ENCODE results near the gene COL24A1. TPM values are rescaled to one million over a fixed set of nuclear protein-coding genes. Genes with fewer than 3 reads are reported as not detected.
"Not testable (repeated sequence)": the region's sequence is repeated elsewhere in the genome, so short reads cannot be mapped to it uniquely, and the experiment has no call there.

The COL24A1 gene
- total and polyA plus RNA-seq, 7 donors, result under 0.01 to 8.6 (median 6.7) TPM; not detected in 1

- H3K27ac ChIP-seq, result no peak overlapping the region
- H3K27me3 ChIP-seq, result no peaks in the 10 kb centered on the region
- intact Hi-C loops (cut with DNase I), result no loop called here
These were observed 37.3 kb downstream of the COL24A1 start for GRCh38 chr1:86119214-86119764.

GRCh38 chr1:86114816-86115400, 41.7 kb downstream of the COL24A1 start:
- intact Hi-C loops (cut with DNase I), result no loop called here
- Histone ChIP-seq H3K36me3 (no peaks in the 10 kb centered on the region), H3K4me1 (peaks cover 0 to 8% (median 0%) of the 10 kb centered on the region in 4 donors), H3K27ac (no peak overlapping the region), H3K4me3 (no peak overlapping the region), H3K9me3 (peaks cover 0 to 3% (median 0%) of the 10 kb centered on the region in 4 donors), H3K27me3 (no peaks in the 10 kb centered on the region)
- WGBS, 2 donors, result 73 to 75% methylated on average over 4 of the region's 4 CpGs
- TF ChIP-seq POLR2A (IDR thresholded peaks at IDR 0.05) (no peak), CTCF (IDR thresholded peaks at IDR 0.05) (no peak), POLR2AphosphoS5 (IDR thresholded peaks at IDR 0.05) (no peak), EP300 (IDR thresholded peaks at IDR 0.05) (no peak)
- no peak for DNase-seq

More at GRCh38 chr1:86119214-86119764, 37.3 kb downstream of the COL24A1 start:
- Histone ChIP-seq H3K4me1 (peaks cover 0 to 8% (median 0%) of the 10 kb centered on the region in 4 donors), H3K36me3 (no peaks in the 10 kb centered on the region), H3K9me3 (peaks cover 0 to 3% (median 0%) of the 10 kb centered on the region in 4 donors), H3K4me3 (no peak overlapping the region)
- WGBS, 2 donors, result 87 to 89% methylated on average over 3 of the region's 3 CpGs
- TF ChIP-seq CTCF (IDR thresholded peaks at IDR 0.05) (no peak), POLR2A (IDR thresholded peaks at IDR 0.05) (no peak), POLR2AphosphoS5 (IDR thresholded peaks at IDR 0.05) (no peak), EP300 (IDR thresholded peaks at IDR 0.05) (no peak)
- DNase-seq, result no peak

DNA sequence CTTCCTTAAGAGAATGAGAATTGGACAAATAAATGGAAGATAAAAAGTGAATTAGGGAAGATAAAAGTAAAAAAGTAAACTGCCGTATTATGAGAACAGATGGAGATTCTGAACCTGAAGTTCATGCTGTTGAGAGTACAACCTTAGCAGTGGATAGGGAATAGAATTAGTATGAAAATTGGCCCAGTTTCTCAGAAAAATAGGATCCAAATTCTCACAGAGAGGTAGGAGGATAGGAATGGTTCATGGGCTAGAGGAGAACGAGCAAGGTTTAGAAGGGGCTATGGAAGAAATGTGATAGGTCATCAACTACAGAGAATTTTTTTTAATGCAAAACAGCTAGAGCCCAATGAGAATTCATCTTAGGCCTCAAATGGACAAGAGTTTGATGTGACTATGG, 42.3 kb downstream of the COL24A1 start:
- intact Hi-C loops (cut with DNase I), result no loop called here

DNA sequence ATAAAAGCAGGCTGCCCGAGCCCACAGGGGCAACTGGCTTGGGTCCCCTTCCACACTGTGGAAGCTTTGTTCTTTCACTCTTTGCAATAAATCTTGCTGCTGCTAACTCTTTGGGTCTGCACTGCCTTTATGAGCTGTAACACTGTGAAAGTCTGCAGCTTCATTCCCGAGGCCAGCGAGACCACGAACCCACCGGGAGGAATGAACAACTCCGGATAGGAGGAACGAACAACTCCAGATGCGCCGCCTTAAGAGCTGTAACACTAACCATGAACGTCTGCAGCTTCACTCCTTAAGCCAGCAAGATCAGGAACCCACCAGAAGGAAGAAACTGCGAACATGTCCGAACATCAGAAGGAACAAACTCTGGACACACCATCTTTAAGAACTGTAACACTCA, 45.0 kb downstream of the COL24A1 start:
- H3K27ac ChIP-seq; H3K36me3 ChIP-seq; H3K9me3 ChIP-seq; H3K4me3 ChIP-seq; H3K27me3 ChIP-seq; DNase-seq; H3K4me1 ChIP-seq; intact Hi-C loops (cut with DNase I): not testable (repeated sequence)
- 91 to 92% methylated on average over 12 of the region's 12 CpGs for WGBS, 2 donors

More for the DNA sequence above, 42.3 kb downstream of the COL24A1 start:
- 92 to 95% methylated on average over 2 of the region's 2 CpGs for WGBS, 2 donors
- Histone ChIP-seq H3K36me3 (no peaks in the 10 kb centered on the region), H3K4me1 (peaks cover 0 to 8% (median 0%) of the 10 kb centered on the region in 4 donors), H3K4me3 (no peak overlapping the region), H3K9me3 (no peaks in the 10 kb centered on the region), H3K27me3 (no peaks in the 10 kb centered on the region), H3K27ac (no peak overlapping the region)
- TF ChIP-seq EP300 (IDR thresholded peaks at IDR 0.05), result no peak
- no peak for TF ChIP-seq CTCF (IDR thresholded peaks at IDR 0.05)
- no peak for TF ChIP-seq POLR2A (IDR thresholded peaks at IDR 0.05)
- TF ChIP-seq POLR2AphosphoS5 (IDR thresholded peaks at IDR 0.05), result no peak
- no peak for DNase-seq

DNA sequence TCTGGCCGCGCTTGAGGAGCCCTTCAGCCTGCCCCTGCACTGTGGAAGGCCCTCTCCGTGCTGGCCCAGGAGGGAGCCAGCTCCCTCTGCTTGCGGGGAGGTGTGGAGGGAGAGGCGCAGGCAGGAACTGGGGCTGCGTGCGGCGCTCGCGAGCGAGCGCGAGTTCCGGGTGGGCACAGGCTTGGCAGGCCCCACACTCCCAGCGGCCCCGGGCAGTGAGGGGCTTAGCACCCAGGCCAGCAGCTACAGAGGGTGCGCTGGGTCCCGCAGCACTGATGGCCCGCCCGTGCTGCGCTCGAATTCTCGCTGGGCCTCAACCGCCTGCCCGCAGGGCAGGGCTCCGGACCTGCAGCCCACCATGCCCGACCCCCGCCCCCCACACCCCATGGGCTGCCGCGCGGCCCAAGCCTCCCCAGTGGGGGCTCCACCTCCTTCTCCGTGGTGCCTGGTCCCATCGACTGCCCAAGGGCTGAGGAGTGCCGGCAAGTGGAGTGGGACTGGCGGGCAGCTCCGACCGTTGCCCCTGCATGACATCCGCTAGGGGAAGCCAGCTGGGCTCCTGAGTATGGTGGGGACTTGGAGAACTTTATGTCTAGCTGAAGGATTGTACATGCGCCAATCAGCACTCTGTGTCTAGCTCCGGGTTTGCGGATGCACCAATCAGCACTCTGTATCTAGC, 46.0 kb downstream of the COL24A1 start:
- WGBS, 2 donors, result 97% methylated on average over 41 of the region's 41 CpGs
- Histone ChIP-seq H3K36me3 (no peaks in the 10 kb centered on the region), H3K4me1 (peaks cover 0 to 8% (median 0%) of the 10 kb centered on the region in 4 donors), H3K4me3 (no peak overlapping the region), H3K27ac (no peak overlapping the region), H3K27me3 (no peaks in the 10 kb centered on the region), H3K9me3 (no peaks in the 10 kb centered on the region)
- DNase-seq, result no peak
- intact Hi-C loops (cut with DNase I), result no loop called here
- no peak for TF ChIP-seq EP300 (IDR thresholded peaks at IDR 0.05)
- no peak for TF ChIP-seq POLR2A (IDR thresholded peaks at IDR 0.05)

Measured in sigmoid colon (tissue), 7 donors.